HepG2 (cell line): ENCODE measurements around the gene APEX1. TPM values are rescaled to one million over a fixed set of nuclear protein-coding genes. Genes with fewer than 3 reads are reported as not detected.

Experiments
- ATAC-seq: fragments of 200-7000 bp; cut with Tn5 transposase; 3 replicates; pipeline ENCODE4 v1.9.1; 2020; ENCODE audit warnings: mild to moderate bottlenecking, moderate library complexity
- BruUV-seq: library from RNA; stranded (reverse); fragments of 400-500 nt; replicated peaks from 2 replicates; lab custom pipeline; 2021; lab: Mats Ljungman, UMichigan
- CTCF ChIA-PET: fragments of 300-600 bp; formaldehyde crosslinking; extraction: SDS; loops from one replicate; lab custom pipeline; 2021; ENCODE audit warnings: low total read pairs, inconsistent platforms, low intra/inter-chr PET ratio; lab: Yijun Ruan, JAX
- POLR2A ChIA-PET: fragments of 350-600 bp; sonication (Branson Sonifier 250); formaldehyde crosslinking; loops from one replicate; lab custom pipeline; 2020; ENCODE audit warnings: antibody characterized with exemption, inconsistent platforms; lab: Yijun Ruan, JAX
- DNase-seq: peaks from one replicate; pipeline ENCODE4 v3.0.0-alpha.2; 2015; ENCODE audit warnings: low spot score
- FAIRE-seq: peaks from 3 replicates; lab custom pipeline; 2011; peaks lifted over from hg19 to GRCh38; lab: Jason Lieb, UNC
- H2AFZ ChIP-seq: one replicate; pipeline ENCODE4 v1.6.1; 2011; ENCODE audit warnings: low read length, inconsistent platforms
- H3K27ac ChIP-seq: fragments of 300-600 bp; 3 replicates; pipeline ENCODE4 v1.8.0; 2011; ENCODE audit warnings: mixed run types, mild to moderate bottlenecking, mixed read lengths, low read length, inconsistent platforms; ENCODE audit not compliant: insufficient read depth; ENCODE audit errors: extremely low read length
- H3K27me3 ChIP-seq, 2 experiments: fragments of 200-600 bp in 1 of 2; 2 replicates in 1 of 2; 3 replicates in 1 of 2; pipeline versions ENCODE4 v1.6.0 to v1.8.0; 2011; ENCODE audit warnings: low read length in 2 of 2, mild to moderate bottlenecking in 2 of 2, moderate library complexity in 2 of 2, inconsistent platforms in 1 of 2; ENCODE audit not compliant: insufficient read depth in 2 of 2, control insufficient read depth in 1 of 2
- H3K36me3 ChIP-seq, 2 experiments: fragments of 200-600 bp in 1 of 2; replicated peaks in 1 of 2; 2 replicates in 1 of 2; 3 replicates in 1 of 2; pipeline versions ENCODE4 v1.5.1 to v1.8.0; 2011; ENCODE audit warnings: low read length in 2 of 2, inconsistent platforms in 1 of 2; ENCODE audit not compliant: insufficient read depth in 2 of 2, control insufficient read depth in 1 of 2
- H3K4me1 ChIP-seq: 2 replicates; pipeline ENCODE4 v1.5.1; 2012; ENCODE audit warnings: low read length, inconsistent platforms; ENCODE audit not compliant: insufficient read depth
- H3K4me2 ChIP-seq: 2 replicates; pipeline ENCODE4 v1.6.0; 2011; ENCODE audit warnings: low read depth, low read length, inconsistent platforms
- H3K4me3 ChIP-seq, 3 experiments: fragments of 200-600 bp in 1 of 3; sonication (generic), shearing (Covaris generic) in 1 of 3; replicated peaks in 1 of 3; 2 replicates each; pipeline ENCODE4 v1.5.1; 2011 to 2016; ENCODE audit warnings: low read length in 3 of 3, inconsistent platforms in 2 of 3, low read depth in 2 of 3, mild to moderate bottlenecking in 2 of 3, control low read depth in 1 of 3, mixed read lengths in 1 of 3; ENCODE audit not compliant: insufficient read depth in 1 of 3
- H3K79me2 ChIP-seq: one replicate; pipeline ENCODE4 v1.6.1; 2011; ENCODE audit warnings: low read length, inconsistent platforms; ENCODE audit not compliant: insufficient read depth
- H3K9ac ChIP-seq: 2 replicates; pipeline ENCODE4 v1.6.0; 2011; ENCODE audit warnings: mild to moderate bottlenecking, low read depth, low read length, inconsistent platforms; ENCODE audit not compliant: insufficient read depth
- H3K9me3 ChIP-seq: 2 replicates; pipeline ENCODE4 v1.5.1; 2012; ENCODE audit warnings: mild to moderate bottlenecking, low read length
- H4K20me1 ChIP-seq: 2 replicates; pipeline ENCODE4 v1.6.0; 2011; ENCODE audit warnings: inconsistent platforms, mild to moderate bottlenecking, low read length, moderate library complexity; ENCODE audit not compliant: insufficient read depth
- ARNT2 ChIP-seq: sonication (generic); formaldehyde crosslinking; IDR thresholded peaks from 2 replicates; pipeline ENCODE4 v1.8.0; 2022; ENCODE audit warnings: mild to moderate bottlenecking, low read depth, missing genetic modification reagents, moderate library complexity
- ATF1 ChIP-seq: IDR thresholded peaks from 2 replicates; pipeline ENCODE4 v1.6.1; 2016; ENCODE audit warnings: mild to moderate bottlenecking, control low read depth
- CCAR2 ChIP-seq: fragments of 200-400 bp; formaldehyde crosslinking; optimal IDR thresholded peaks from 2 replicates; pipeline ENCODE3; 2018; ENCODE audit warnings: low read depth, mild to moderate bottlenecking, low read length, moderate library complexity
- CCDC6 ChIP-seq: sonication (generic); formaldehyde crosslinking; IDR thresholded peaks from 2 replicates; pipeline ENCODE4 v1.8.1; 2022; ENCODE audit warnings: mild to moderate bottlenecking, missing genetic modification reagents, moderate library complexity
- ELF3 ChIP-seq: IDR thresholded peaks from 2 replicates; pipeline ENCODE4 v1.6.1; 2016; ENCODE audit warnings: missing genetic modification reagents, missing compliant biosample characterization
- HOXA5 ChIP-seq: sonication (generic); formaldehyde crosslinking; IDR thresholded peaks from 2 replicates; pipeline ENCODE4 v1.4.0; 2020; ENCODE audit warnings: missing genetic modification reagents
- KLF15 ChIP-seq: sonication (generic); formaldehyde crosslinking; IDR thresholded peaks from 2 replicates; pipeline ENCODE4 v1.8.1; 2023; ENCODE audit warnings: borderline replicate concordance, mild to moderate bottlenecking, inconsistent platforms, missing genetic modification reagents, mixed read lengths
- RBM39 ChIP-seq: fragments of 200-400 bp; formaldehyde crosslinking; IDR thresholded peaks from one replicate; pipeline ENCODE4 v1.6.1; 2018; ENCODE audit warnings: antibody characterized with exemption, mild to moderate bottlenecking, low read depth, low read length; ENCODE audit not compliant: poor library complexity, severe bottlenecking
- TEAD3 ChIP-seq: optimal IDR thresholded peaks from 2 replicates; pipeline ENCODE3; 2016; ENCODE audit warnings: borderline replicate concordance
- ZC3H4 ChIP-seq: sonication (generic); formaldehyde crosslinking; IDR thresholded peaks from 2 replicates; pipeline ENCODE4 v1.4.0; 2020; ENCODE audit warnings: missing genetic modification reagents, borderline replicate concordance
- ZFY ChIP-seq: sonication (generic); formaldehyde crosslinking; IDR thresholded peaks from 2 replicates; pipeline ENCODE4 v1.4.0; 2020; ENCODE audit warnings: missing genetic modification reagents
- ZNF230 ChIP-seq: sonication (generic); formaldehyde crosslinking; IDR thresholded peaks from 2 replicates; pipeline ENCODE4 v1.4.0; 2020; ENCODE audit warnings: mild to moderate bottlenecking, missing genetic modification reagents
- ZNF558 ChIP-seq: sonication (generic); formaldehyde crosslinking; IDR thresholded peaks from 2 replicates; pipeline ENCODE4 v1.9.0; 2022; ENCODE audit warnings: mild to moderate bottlenecking, missing genetic modification reagents, borderline replicate concordance
- ZNF792 ChIP-seq: IDR thresholded peaks from 2 replicates; pipeline ENCODE4 v1.6.1; 2016
- WGBS: methylation state at CpG from one replicate; pipeline ENCODE4 v1.1.6; 2017; ENCODE audit warnings: low lambda C conversion rate; 5-methylcytosine and 5-hydroxymethylcytosine counted together
- in situ Hi-C: cut with HindIII; loops from 2 replicates; pipeline ENCODE4 v1.10.0; 2017; ENCODE audit warnings: low pct_unique_long_range_greater_than_20kb; ENCODE audit not compliant: extremely low pct_ligation_motif_present
- intact Hi-C: fragments of 100-400 bp; cut with micrococcal nuclease; formaldehyde crosslinking; loops from one replicate; pipeline ENCODE4 v1.10.0; 2022; ENCODE audit not compliant: unreplicated experiment
- polyA plus RNA-seq, 8 experiments: library from polyadenylated mRNA; depleted of rRNA in 3 of 8; stranded (reverse) in 7 of 8; unstranded in 1 of 8; fragments of >200 nt; fragmentation: Illumina TruSeq in 4 of 8; extraction: Trizol in 4 of 8; gene quantifications; 2 replicates each; pipeline versions ENCODE4 v1.2.1 to v1.2.3, GENCODE V29; 2011 to 2016; ENCODE audit warnings: low read depth in 4 of 8, missing spikeins in 1 of 8, mixed read lengths in 1 of 8; ENCODE audit not compliant: insufficient read depth in 1 of 8
- total RNA-seq, 5 experiments: library from RNA; depleted of rRNA; stranded (reverse); fragments of >200 nt; fragmentation: Illumina TruSeq; extraction: Trizol; gene quantifications; 2 replicates each; pipeline ENCODE4 v1.2.3, GENCODE V29; 2016; ENCODE audit warnings: low read depth in 1 of 5
- TF ChIP-seq, protein P1 (sequence below): IDR thresholded peaks from 2 replicates; pipeline ENCODE4 v1.6.1; 2016; ENCODE audit warnings: missing compliant biosample characterization, missing genetic modification reagents, borderline replicate concordance
- TF ChIP-seq, protein P2 (sequence below): sonication (generic); formaldehyde crosslinking; IDR thresholded peaks from 2 replicates; pipeline ENCODE4 v1.4.0; 2020; ENCODE audit warnings: missing genetic modification reagents, borderline replicate concordance
- TF ChIP-seq, protein P3 (sequence below): IDR thresholded peaks from 2 replicates; pipeline ENCODE4 v1.6.1; 2018; ENCODE audit warnings: missing genetic modification reagents

APEX1 gene
- total and polyA plus RNA-seq, 2 of the 13 experiments (the other 11 are each of a cell fraction or from before 2014, with no cell fraction given): 171 to 405 TPM

DNA sequence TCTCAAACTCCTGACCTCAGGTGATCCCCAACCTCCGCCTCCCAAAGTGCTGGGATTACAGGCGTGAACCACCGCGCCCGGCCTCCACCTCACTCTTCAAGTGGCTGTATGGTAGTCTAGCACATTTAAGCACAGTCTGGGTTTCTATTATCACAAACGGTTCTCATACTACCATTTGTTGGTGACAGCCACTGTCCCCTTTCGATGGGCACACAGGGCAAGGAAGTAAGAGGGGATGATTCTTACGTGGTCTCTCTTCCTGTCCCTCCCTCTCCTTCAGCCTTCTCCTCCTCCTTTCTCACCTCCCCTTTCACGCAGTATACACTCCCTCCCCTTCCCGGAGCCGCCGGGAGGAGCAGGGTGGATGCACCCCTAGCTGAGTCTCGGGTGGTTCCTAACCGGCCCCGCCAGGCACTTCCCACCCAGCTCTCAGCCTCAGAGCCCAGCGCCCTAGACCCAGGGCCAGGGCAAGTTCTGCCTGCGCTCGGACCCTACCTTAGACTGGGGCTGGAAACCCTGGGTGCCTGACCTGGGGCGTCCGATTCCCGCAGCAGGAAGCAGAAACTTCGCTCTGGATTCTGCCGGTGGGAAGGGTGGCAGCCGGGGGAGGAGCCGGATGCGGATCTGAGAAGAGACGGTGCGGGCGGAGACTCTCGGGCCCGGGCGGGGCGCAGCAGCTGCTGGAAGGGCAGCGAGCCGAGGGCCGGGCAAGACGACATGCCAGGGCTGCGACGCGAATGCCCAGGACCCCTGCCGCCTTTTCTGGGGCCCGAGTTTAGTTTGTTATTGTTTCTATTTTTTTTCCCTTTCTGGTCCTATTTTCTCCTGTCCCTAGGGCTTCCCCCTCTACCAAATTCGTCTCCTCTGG lies 41.9 kb upstream of the APEX1 start, which contains the start of gene TEP1 (continued):
- no peak for TF ChIP-seq TEAD3 (CRISPR knock-in tag)
- TF ChIP-seq, protein P1, sequence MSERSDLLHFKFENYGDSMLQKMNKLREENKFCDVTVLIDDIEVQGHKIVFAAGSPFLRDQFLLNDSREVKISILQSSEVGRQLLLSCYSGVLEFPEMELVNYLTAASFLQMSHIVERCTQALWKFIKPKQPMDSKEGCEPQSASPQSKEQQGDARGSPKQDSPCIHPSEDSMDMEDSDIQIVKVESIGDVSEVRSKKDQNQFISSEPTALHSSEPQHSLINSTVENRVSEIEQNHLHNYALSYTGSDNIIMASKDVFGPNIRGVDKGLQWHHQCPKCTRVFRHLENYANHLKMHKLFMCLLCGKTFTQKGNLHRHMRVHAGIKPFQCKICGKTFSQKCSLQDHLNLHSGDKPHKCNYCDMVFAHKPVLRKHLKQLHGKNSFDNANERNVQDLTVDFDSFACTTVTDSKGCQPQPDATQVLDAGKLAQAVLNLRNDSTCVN (CRISPR knock-in tag): peak; percentile 85; the same call in 1 of the 2 replicates
- peak; percentile 60 for TF ChIP-seq ZFY (CRISPR knock-in tag)
- peak; percentile 97; the same call in 1 of the 2 replicates for TF ChIP-seq ZNF558
- TF ChIP-seq ELF3 (CRISPR knock-in tag): peak; percentile 86
- TF ChIP-seq ZNF792 (CRISPR knock-in tag): no peak
- peak; percentile 62 for TF ChIP-seq ZNF230 (CRISPR knock-in tag)
- TF ChIP-seq CCAR2: no peak
- TF ChIP-seq ZC3H4: no peak
- peak; percentile 88 for TF ChIP-seq CCDC6 (CRISPR knock-in tag)
- TF ChIP-seq RBM39: peak; percentile 83
- no peak for TF ChIP-seq ATF1

DNA sequence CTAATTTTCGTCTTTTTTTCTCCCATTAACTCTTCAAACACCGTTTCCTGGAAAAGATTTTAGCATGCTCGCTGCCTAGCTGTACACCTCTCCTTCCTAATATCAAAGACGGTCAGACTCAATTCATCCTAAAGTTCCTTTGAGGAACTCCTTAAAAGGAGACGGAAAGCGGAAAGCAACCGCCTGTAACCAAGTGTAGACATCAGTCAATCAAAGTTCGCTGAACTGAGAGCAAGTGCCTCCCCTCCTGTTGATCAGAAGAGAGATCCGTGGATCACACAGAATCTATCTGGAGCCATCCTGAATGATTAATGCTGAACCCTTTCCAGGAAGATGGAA lies 41.3 kb upstream of the APEX1 start:
- peak overlapping the region; percentile 81 to 93 (median 92) for H3K4me3 ChIP-seq
- H3K9ac ChIP-seq: peak overlapping the region; percentile 75
- intact Hi-C loops: loop anchor here (1.0 to 5.0 kb wide), 4 partner anchors 36 to 86 kb away; partner anchors contain the start of genes PARP2 and PNP
- no peak for DNase-seq
- WGBS: 4% methylated on average over 9 of the region's 9 CpGs
- BruUV-seq: TSS peak; percentile 78
- H3K36me3 ChIP-seq: no peaks in the 10 kb centered on the region
- POLR2A ChIA-PET: interaction anchor here (0.7 to 4.3 kb wide), 16 partner anchors 8 to 274 kb away, joined by 3 to 54 read pairs (median 6); partner anchors contain the start of genes ANG, APEX1, OSGEP and PARP2
- no peaks in the 10 kb centered on the region; a peak in 2 of 5 replicates for H3K27me3 ChIP-seq
- FAIRE-seq: no peak
- H3K27ac ChIP-seq: no peak overlapping the region
- no peaks in the 10 kb centered on the region for H3K9me3 ChIP-seq
- H3K4me2 ChIP-seq: peak overlapping the region; percentile 78
- H2AFZ ChIP-seq: peak overlapping the region; percentile 96
- in situ Hi-C loops: no loop called here
- H3K79me2 ChIP-seq: no peaks in the 10 kb centered on the region
- no peak; the same call in 2 of the 3 replicates for ATAC-seq
- H3K4me1 ChIP-seq: peaks cover 52% of the 10 kb centered on the region
- H4K20me1 ChIP-seq: no peaks in the 10 kb centered on the region
- CTCF ChIA-PET: no interaction called here
- TF ChIP-seq HOXA5 (CRISPR knock-in tag) (no peak), KLF15 (peak; percentile 9; the same call in 1 of the 2 replicates), ARNT2 (no peak)
- TF ChIP-seq, protein P2, sequence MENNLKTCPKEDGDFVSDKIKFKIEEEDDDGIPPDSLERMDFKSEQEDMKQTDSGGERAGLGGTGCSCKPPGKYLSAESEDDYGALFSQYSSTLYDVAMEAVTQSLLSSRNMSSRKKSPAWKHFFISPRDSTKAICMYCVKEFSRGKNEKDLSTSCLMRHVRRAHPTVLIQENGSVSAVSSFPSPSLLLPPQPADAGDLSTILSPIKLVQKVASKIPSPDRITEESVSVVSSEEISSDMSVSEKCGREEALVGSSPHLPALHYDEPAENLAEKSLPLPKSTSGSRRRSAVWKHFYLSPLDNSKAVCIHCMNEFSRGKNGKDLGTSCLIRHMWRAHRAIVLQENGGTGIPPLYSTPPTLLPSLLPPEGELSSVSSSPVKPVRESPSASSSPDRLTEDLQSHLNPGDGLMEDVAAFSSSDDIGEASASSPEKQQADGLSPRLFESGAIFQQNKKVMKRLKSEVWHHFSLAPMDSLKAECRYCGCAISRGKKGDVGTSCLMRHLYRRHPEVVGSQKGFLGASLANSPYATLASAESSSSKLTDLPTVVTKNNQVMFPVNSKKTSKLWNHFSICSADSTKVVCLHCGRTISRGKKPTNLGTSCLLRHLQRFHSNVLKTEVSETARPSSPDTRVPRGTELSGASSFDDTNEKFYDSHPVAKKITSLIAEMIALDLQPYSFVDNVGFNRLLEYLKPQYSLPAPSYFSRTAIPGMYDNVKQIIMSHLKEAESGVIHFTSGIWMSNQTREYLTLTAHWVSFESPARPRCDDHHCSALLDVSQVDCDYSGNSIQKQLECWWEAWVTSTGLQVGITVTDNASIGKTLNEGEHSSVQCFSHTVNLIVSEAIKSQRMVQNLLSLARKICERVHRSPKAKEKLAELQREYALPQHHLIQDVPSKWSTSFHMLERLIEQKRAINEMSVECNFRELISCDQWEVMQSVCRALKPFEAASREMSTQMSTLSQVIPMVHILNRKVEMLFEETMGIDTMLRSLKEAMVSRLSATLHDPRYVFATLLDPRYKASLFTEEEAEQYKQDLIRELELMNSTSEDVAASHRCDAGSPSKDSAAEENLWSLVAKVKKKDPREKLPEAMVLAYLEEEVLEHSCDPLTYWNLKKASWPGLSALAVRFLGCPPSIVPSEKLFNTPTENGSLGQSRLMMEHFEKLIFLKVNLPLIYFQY (CRISPR knock-in tag): 0 out of 2 replicates have a peak, but pooled peaks have one; percentile 9
- TF ChIP-seq, protein P3, sequence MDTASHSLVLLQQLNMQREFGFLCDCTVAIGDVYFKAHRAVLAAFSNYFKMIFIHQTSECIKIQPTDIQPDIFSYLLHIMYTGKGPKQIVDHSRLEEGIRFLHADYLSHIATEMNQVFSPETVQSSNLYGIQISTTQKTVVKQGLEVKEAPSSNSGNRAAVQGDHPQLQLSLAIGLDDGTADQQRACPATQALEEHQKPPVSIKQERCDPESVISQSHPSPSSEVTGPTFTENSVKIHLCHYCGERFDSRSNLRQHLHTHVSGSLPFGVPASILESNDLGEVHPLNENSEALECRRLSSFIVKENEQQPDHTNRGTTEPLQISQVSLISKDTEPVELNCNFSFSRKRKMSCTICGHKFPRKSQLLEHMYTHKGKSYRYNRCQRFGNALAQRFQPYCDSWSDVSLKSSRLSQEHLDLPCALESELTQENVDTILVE (CRISPR knock-in tag): 0 out of 2 replicates have a peak, but pooled peaks have one; percentile 2
